PC-3 (cell line): ENCODE measurements around the gene PPARG. TPM values are rescaled to one million over a fixed set of nuclear protein-coding genes. Genes with fewer than 3 reads are reported as not detected.

ENCODE experiments used
- ATAC-seq: fragments of 200-7000 bp; cut with Tn5 transposase; 2 replicates; pipeline ENCODE4 v1.9.1; 2020; ENCODE audit warnings: mild to moderate bottlenecking, moderate library complexity
- BruUV-seq: library from RNA; stranded (reverse); fragments of 400-500 nt; replicated peaks from 2 replicates; lab custom pipeline; 2021; lab: Mats Ljungman, UMichigan
- CTCF ChIA-PET: fragments of 300-600 bp; sonication (Branson Sonifier 250); formaldehyde crosslinking; loops from one replicate; lab custom pipeline; 2022; ENCODE audit warnings: antibody characterized with exemption; lab: Charles Lee
- POLR2A ChIA-PET: fragments of 300-600 bp; sonication (Branson Sonifier 250); formaldehyde crosslinking; loops from one replicate; lab custom pipeline; 2022; ENCODE audit warnings: antibody characterized with exemption; ENCODE audit not compliant: unreplicated experiment; lab: Charles Lee
- DNase-seq: peaks from one replicate; pipeline ENCODE4 v3.0.0-alpha.2; 2015
- H2AFZ ChIP-seq: fragments of 300-600 bp; sonication (generic); 2 replicates; pipeline ENCODE4 v1.6.0; 2016; ENCODE audit warnings: antibody characterized with exemption, low read length
- H3F3A ChIP-seq: fragments of 300-600 bp; sonication (generic); one replicate; pipeline ENCODE4 v1.6.0; 2017; ENCODE audit warnings: antibody characterized with exemption, low read length, control low read depth, mild to moderate bottlenecking; ENCODE audit not compliant: unreplicated experiment
- H3K27ac ChIP-seq: fragments of 300-600 bp; sonication (generic); 2 replicates; pipeline ENCODE4 v1.5.1; 2016; ENCODE audit warnings: mild to moderate bottlenecking, low read length
- H3K27me3 ChIP-seq: fragments of 300-600 bp; sonication (generic); 2 replicates; pipeline ENCODE4 v1.6.1; 2016; ENCODE audit warnings: low read length, mixed read lengths
- H3K36me3 ChIP-seq: fragments of 300-600 bp; sonication (generic); 2 replicates; pipeline ENCODE4 v1.6.1; 2016; ENCODE audit warnings: low read depth, mixed run types, low read length, mixed read lengths
- H3K4me1 ChIP-seq: fragments of 300-600 bp; sonication (generic); 2 replicates; pipeline ENCODE4 v1.5.1; 2016; ENCODE audit warnings: low read length; ENCODE audit not compliant: insufficient read depth
- H3K4me2 ChIP-seq: fragments of 300-600 bp; sonication (generic); 2 replicates; pipeline ENCODE4 v1.6.0; 2016; ENCODE audit warnings: low read length
- H3K4me3 ChIP-seq: fragments of 300-600 bp; sonication (generic); 2 replicates; pipeline ENCODE4 v1.5.1; 2016; ENCODE audit warnings: mild to moderate bottlenecking, low read length, mixed read lengths
- H3K79me2 ChIP-seq: fragments of 300-600 bp; sonication (generic); 2 replicates; pipeline ENCODE4 v1.6.1; 2017; ENCODE audit warnings: low read length, mixed read lengths
- H3K9ac ChIP-seq: fragments of 300-600 bp; sonication (generic); 2 replicates; pipeline ENCODE4 v1.6.0; 2016; ENCODE audit warnings: mild to moderate bottlenecking, low read length
- H3K9me2 ChIP-seq: fragments of 300-600 bp; sonication (generic); replicated peaks from 2 replicates; pipeline ENCODE4 v1.6.1; 2016; ENCODE audit warnings: mixed run types, low read length, mixed read lengths
- H3K9me3 ChIP-seq: fragments of 300-600 bp; sonication (generic); 2 replicates; pipeline ENCODE4 v1.6.1; 2016; ENCODE audit warnings: low read length, mixed read lengths
- H4K20me1 ChIP-seq: fragments of 300-600 bp; sonication (generic); 2 replicates; pipeline ENCODE4 v1.6.1; 2016; ENCODE audit warnings: low read length, mixed read lengths
- EZH2 ChIP-seq: fragments of 300-600 bp; sonication (generic); IDR thresholded peaks from one replicate; pipeline ENCODE4 v1.6.1; 2017; ENCODE audit warnings: antibody characterized with exemption, mild to moderate bottlenecking, low read length; ENCODE audit not compliant: unreplicated experiment
- EZH2phosphoT487 ChIP-seq: fragments of 300-600 bp; sonication (generic); IDR thresholded peaks from 2 replicates; pipeline ENCODE4 v1.6.1; 2018; ENCODE audit warnings: mild to moderate bottlenecking, antibody characterized with exemption, low read length, borderline replicate concordance
- intact Hi-C: fragments of 100-400 bp; cut with micrococcal nuclease; formaldehyde crosslinking; loops from 2 replicates; pipeline ENCODE4 v1.9.0; 2023
- total RNA-seq: library from RNA; depleted of rRNA; stranded (reverse); fragments of >200 nt; gene quantifications from 2 replicates; pipeline ENCODE4 v1.2.3, GENCODE V29; 2014
- TF ChIP-seq, protein P1 (sequence below): fragments of 300-600 bp; sonication (generic); conservative IDR thresholded peaks from 2 replicates; pipeline ENCODE4 v1.5.1; 2017; ENCODE audit warnings: antibody characterized with exemption, low read depth, mild to moderate bottlenecking, low read length

Gene PPARG
- total RNA-seq, 1 experiment from 2014 or later: 250 TPM

DNA sequence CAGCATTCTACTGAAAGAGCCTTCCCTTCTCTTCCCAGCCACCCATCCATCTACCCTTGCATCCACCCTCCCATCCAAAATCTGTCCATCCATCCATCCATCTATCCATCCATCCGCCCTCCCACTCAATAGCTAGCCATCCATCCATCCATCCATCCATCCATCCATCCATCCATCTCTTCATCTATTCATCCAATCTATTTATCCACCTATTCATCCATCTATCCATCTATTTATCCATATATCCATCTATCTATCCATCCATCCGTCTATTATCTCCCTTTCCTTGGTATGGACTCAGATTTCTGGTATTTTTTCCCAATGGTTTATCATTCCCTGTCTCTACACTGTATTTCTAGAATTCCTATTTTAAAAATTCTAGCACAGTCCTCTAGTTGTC lies 46.1 kb upstream of the PPARG start:
- TF ChIP-seq, protein P1, sequence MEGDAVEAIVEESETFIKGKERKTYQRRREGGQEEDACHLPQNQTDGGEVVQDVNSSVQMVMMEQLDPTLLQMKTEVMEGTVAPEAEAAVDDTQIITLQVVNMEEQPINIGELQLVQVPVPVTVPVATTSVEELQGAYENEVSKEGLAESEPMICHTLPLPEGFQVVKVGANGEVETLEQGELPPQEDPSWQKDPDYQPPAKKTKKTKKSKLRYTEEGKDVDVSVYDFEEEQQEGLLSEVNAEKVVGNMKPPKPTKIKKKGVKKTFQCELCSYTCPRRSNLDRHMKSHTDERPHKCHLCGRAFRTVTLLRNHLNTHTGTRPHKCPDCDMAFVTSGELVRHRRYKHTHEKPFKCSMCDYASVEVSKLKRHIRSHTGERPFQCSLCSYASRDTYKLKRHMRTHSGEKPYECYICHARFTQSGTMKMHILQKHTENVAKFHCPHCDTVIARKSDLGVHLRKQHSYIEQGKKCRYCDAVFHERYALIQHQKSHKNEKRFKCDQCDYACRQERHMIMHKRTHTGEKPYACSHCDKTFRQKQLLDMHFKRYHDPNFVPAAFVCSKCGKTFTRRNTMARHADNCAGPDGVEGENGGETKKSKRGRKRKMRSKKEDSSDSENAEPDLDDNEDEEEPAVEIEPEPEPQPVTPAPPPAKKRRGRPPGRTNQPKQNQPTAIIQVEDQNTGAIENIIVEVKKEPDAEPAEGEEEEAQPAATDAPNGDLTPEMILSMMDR: no peak
- no peak for TF ChIP-seq EZH2phosphoT487
- TF ChIP-seq EZH2: no peak
- Histone ChIP-seq H3K36me3 (no peaks in the 10 kb centered on the region), H3K4me3 (no peak overlapping the region), H3K4me1 (no peaks in the 10 kb centered on the region), H4K20me1 (no peaks in the 10 kb centered on the region), H3K79me2 (no peaks in the 10 kb centered on the region), H3K27ac (no peak overlapping the region), H3K9me3 (no peaks in the 10 kb centered on the region), H3K4me2 (no peak overlapping the region), H3K27me3 (no peaks in the 10 kb centered on the region), H3K9me2 (no peaks in the 10 kb centered on the region), H3F3A (no peaks in the 10 kb centered on the region), H3K9ac (no peak overlapping the region), H2AFZ (no peak overlapping the region)
- no peak for ATAC-seq
- ChIA-PET POLR2A (no interaction called here), CTCF (interaction anchor here (0.6 kb wide), 1 partner anchor 599 kb away, joined by 3 read pairs; the partner anchor contains the start of gene RPL32)
- intact Hi-C loops: no loop called here
- no peak for DNase-seq
- no TSS peak for BruUV-seq

DNA sequence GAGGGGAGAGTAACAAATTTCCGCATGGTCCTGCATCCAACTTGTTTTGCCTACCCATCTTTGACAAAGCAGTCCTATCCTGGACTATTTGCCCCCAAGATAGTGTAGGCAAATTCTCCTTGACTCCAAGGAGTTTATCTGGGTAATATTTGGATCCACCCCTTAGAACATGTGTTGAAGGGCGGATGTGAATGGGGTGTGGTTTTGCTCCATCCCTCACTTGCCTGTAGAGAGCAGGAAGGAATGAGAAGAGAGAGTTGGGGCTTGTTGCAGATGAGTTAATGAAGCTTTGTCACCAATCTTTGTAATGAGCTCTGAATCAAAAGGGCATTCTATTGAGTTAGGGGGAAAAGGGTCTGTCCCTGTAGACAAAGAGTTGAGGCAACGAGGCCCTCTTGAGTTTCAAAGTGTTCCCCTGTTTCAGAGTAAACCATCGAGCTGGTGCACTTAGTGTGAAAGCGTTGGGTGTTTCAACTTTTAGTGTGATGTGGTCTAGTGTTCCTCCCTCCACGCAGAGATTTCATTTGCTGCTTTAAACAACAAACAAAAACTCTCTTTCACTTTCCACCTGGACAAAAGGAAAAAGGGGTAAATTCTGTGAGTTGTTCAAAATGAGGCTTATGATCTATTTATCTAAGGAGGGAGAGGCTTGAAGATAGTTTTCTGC lies 42.2 kb upstream of the PPARG start:
- CTCF ChIA-PET: no interaction called here

DNA sequence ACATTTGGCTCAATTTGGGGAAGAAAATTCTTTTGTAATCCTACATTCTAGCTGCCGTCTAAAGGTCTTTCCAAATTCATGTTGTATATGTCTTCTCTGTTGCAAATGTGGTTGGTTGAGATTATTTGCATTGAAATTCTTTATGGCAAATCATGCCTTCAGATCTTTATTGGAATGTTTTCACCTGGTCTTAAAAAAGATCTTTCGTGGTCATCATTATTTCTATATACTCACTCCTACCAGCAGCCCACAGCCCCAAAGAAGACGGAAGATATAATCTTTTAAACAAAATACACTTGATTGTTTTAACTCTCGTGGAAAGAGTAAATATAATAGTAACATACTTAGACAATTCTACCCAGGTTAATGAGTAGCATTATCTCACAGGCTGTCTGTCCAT lies 41.5 kb upstream of the PPARG start:
- no peaks in the 10 kb centered on the region for H4K20me1 ChIP-seq
- intact Hi-C loops: no loop called here
- H3K4me1 ChIP-seq: no peaks in the 10 kb centered on the region
- H3K27me3 ChIP-seq: no peaks in the 10 kb centered on the region
- DNase-seq (no peak), ATAC-seq (no peak)
- no peak overlapping the region for H3K4me3 ChIP-seq
- CTCF ChIA-PET: no interaction called here
- no peak overlapping the region for H2AFZ ChIP-seq
- POLR2A ChIA-PET: no interaction called here
- no peaks in the 10 kb centered on the region for H3K9me2 ChIP-seq
- no peak overlapping the region for H3K9ac ChIP-seq
- peaks cover 6% of the 10 kb centered on the region for H3K9me3 ChIP-seq
- no peak overlapping the region for H3K4me2 ChIP-seq
- H3K27ac ChIP-seq: no peak overlapping the region
- no peaks in the 10 kb centered on the region for H3K79me2 ChIP-seq
- H3F3A ChIP-seq: no peaks in the 10 kb centered on the region
- no peak for TF ChIP-seq EZH2
- TF ChIP-seq, protein P1: no peak
- no peak for TF ChIP-seq EZH2phosphoT487
- BruUV-seq: no TSS peak
- no peaks in the 10 kb centered on the region for H3K36me3 ChIP-seq

More for the DNA sequence above, 42.2 kb upstream of the PPARG start:
- POLR2A ChIA-PET: no interaction called here
- ATAC-seq (no peak), DNase-seq (no peak)
- TF ChIP-seq EZH2 (no peak), EZH2phosphoT487 (no peak)
- TF ChIP-seq, protein P1: no peak
- intact Hi-C loops: no loop called here
- no peaks in the 10 kb centered on the region for H3F3A ChIP-seq
- H3K36me3 ChIP-seq: no peaks in the 10 kb centered on the region
- no peaks in the 10 kb centered on the region for H3K79me2 ChIP-seq
- H3K9ac ChIP-seq: no peak overlapping the region
- H4K20me1 ChIP-seq: no peaks in the 10 kb centered on the region
- no peaks in the 10 kb centered on the region for H3K27me3 ChIP-seq
- no peak overlapping the region for H3K4me2 ChIP-seq
- H3K9me2 ChIP-seq: no peaks in the 10 kb centered on the region
- H2AFZ ChIP-seq: no peak overlapping the region
- no peak overlapping the region for H3K27ac ChIP-seq
- no peak overlapping the region for H3K4me3 ChIP-seq
- H3K9me3 ChIP-seq: peaks cover 6% of the 10 kb centered on the region
- no peaks in the 10 kb centered on the region for H3K4me1 ChIP-seq
- no TSS peak for BruUV-seq
